Cardiac muscle cell (in vitro differentiated cells and primary cell): ENCODE results near the gene GPR183. TPM values are rescaled to one million over a fixed set of nuclear protein-coding genes. Genes with fewer than 3 reads are reported as not detected.

Source experiments
- DNase-seq, 2 donors: peaks; one replicate each; pipeline versions ENCODE4 v3.0.0 to v3.0.0-alpha.2; 2010 to 2017; ENCODE audit warnings: low read depth in 1 of 2, low spot score in 1 of 2
- H3K27ac ChIP-seq: fragments of 200-600 bp; sonication (generic); 2 replicates; pipeline ENCODE4 v1.5.1; 2016
- H3K27me3 ChIP-seq: fragments of 200-600 bp; sonication (generic); 2 replicates; pipeline ENCODE4 v1.6.0; 2016; ENCODE audit warnings: control low read depth
- H3K36me3 ChIP-seq: fragments of 200-600 bp; sonication (generic); 2 replicates; pipeline ENCODE4 v1.5.1; 2016; ENCODE audit warnings: control low read depth
- H3K4me1 ChIP-seq: fragments of 200-600 bp; sonication (generic); 2 replicates; pipeline ENCODE4 v1.8.1; 2017; ENCODE audit warnings: low read depth, mild to moderate bottlenecking, mixed run types
- H3K4me3 ChIP-seq: fragments of 200-600 bp; sonication (generic); 2 replicates; pipeline ENCODE4 v1.5.1; 2016; ENCODE audit warnings: mild to moderate bottlenecking
- H3K9me3 ChIP-seq: fragments of 200-600 bp; sonication (generic); 2 replicates; pipeline ENCODE4 v1.5.1; 2017; ENCODE audit warnings: low read depth, mild to moderate bottlenecking, control low read depth
- polyA plus RNA-seq: library from polyadenylated mRNA; unstranded; fragments of >200 nt; fragmentation: Nextera tagmentation; extraction: Ambion mirVana; gene quantifications from 2 replicates; pipeline ENCODE4 v1.2.1, GENCODE V29; 2016
- total RNA-seq: library from RNA; depleted of rRNA; stranded (reverse); fragments of >200 nt; gene quantifications from 2 replicates; pipeline ENCODE4 v1.2.3, GENCODE V29; 2016
- TF ChIP-seq, protein P1 (sequence below): IDR thresholded peaks from 2 replicates; pipeline ENCODE4 v1.5.1; 2012; ENCODE audit warnings: low read depth, mild to moderate bottlenecking, low read length

GPR183 gene
- 11.5 and 11.6 TPM in 2 replicates for total RNA-seq
- polyA plus RNA-seq, result 17.1 and 21.1 TPM in 2 replicates

GRCh38 chr13:99307247-99307646 is at the start of gene GPR183:
Gene GPR183 (minus strand): TSS chr13:99307399. CDS start chr13:99296145, 11,254 bp downstream.
- Histone ChIP-seq H3K4me3 (peak within 1 kb of the TSS; percentile 46), H3K27me3 (no peaks in the 10 kb centered on the region), H3K4me1 (peaks cover 33% of the 10 kb centered on the region), H3K9me3 (no peaks in the 10 kb centered on the region), H3K36me3 (no peaks in the 10 kb centered on the region), H3K27ac (peak within 1 kb of the TSS; percentile 98)
- TF ChIP-seq, protein P1, sequence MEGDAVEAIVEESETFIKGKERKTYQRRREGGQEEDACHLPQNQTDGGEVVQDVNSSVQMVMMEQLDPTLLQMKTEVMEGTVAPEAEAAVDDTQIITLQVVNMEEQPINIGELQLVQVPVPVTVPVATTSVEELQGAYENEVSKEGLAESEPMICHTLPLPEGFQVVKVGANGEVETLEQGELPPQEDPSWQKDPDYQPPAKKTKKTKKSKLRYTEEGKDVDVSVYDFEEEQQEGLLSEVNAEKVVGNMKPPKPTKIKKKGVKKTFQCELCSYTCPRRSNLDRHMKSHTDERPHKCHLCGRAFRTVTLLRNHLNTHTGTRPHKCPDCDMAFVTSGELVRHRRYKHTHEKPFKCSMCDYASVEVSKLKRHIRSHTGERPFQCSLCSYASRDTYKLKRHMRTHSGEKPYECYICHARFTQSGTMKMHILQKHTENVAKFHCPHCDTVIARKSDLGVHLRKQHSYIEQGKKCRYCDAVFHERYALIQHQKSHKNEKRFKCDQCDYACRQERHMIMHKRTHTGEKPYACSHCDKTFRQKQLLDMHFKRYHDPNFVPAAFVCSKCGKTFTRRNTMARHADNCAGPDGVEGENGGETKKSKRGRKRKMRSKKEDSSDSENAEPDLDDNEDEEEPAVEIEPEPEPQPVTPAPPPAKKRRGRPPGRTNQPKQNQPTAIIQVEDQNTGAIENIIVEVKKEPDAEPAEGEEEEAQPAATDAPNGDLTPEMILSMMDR, result no peak
- peak in 1 of 2 donors; percentile 82 for DNase-seq

DNA sequence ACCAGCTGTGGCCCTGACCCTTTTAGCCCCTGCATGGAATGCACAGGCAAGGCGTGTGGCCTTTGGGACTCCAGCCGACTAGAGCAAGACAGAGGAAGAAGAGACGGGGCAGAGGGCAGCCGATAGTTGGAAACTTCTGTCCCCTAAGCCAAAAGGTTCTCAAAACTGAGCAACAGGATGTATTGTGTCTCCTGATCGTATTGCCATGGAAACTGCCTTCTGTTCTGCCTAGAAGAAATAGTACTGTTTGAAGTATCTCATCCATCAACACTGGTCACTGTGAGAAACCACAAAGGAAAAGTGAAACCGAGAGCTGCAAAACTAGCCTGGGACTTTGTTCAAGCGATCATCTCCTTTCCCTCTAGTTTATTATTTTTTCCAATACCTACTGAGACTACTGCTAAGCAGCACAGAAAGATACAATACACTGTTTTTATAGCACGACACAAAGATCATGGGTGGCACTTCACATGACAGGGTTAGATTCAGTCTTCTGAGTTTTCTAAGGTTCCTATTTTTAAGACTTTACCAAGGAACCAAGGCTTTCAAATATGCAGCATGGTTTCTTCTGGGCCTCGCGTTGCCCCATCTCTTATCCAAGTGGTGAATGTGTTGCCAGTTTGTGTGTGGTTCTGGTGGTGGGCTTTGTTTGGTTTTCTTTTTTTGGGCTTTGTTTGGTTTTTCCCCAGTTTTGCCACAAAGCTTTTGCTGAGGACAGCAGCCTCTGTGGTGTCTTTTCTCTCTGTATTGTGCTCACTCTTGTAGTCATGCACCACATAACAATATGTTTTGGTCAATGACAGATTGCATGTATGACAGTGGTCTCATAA is 49.3 kb upstream of the GPR183 start:
- H3K27me3 ChIP-seq, result no peaks in the 10 kb centered on the region
- no peak overlapping the region for H3K4me3 ChIP-seq
- TF ChIP-seq, protein P1, result no peak
- H3K9me3 ChIP-seq, result no peaks in the 10 kb centered on the region
- H3K36me3 ChIP-seq, result peaks cover 3% of the 10 kb centered on the region
- peak in 1 of 2 donors; percentile 87 for DNase-seq
- H3K27ac ChIP-seq, result no peak overlapping the region
- H3K4me1 ChIP-seq, result no peaks in the 10 kb centered on the region

GRCh38 chr13:99356012-99356261 is 48.7 kb upstream of the GPR183 start:
- Histone ChIP-seq H3K27ac (no peak overlapping the region), H3K4me3 (no peak overlapping the region), H3K27me3 (no peaks in the 10 kb centered on the region), H3K4me1 (no peaks in the 10 kb centered on the region), H3K9me3 (no peaks in the 10 kb centered on the region), H3K36me3 (peaks cover 3% of the 10 kb centered on the region)
- TF ChIP-seq, protein P1, result no peak
- no peak for DNase-seq

DNA sequence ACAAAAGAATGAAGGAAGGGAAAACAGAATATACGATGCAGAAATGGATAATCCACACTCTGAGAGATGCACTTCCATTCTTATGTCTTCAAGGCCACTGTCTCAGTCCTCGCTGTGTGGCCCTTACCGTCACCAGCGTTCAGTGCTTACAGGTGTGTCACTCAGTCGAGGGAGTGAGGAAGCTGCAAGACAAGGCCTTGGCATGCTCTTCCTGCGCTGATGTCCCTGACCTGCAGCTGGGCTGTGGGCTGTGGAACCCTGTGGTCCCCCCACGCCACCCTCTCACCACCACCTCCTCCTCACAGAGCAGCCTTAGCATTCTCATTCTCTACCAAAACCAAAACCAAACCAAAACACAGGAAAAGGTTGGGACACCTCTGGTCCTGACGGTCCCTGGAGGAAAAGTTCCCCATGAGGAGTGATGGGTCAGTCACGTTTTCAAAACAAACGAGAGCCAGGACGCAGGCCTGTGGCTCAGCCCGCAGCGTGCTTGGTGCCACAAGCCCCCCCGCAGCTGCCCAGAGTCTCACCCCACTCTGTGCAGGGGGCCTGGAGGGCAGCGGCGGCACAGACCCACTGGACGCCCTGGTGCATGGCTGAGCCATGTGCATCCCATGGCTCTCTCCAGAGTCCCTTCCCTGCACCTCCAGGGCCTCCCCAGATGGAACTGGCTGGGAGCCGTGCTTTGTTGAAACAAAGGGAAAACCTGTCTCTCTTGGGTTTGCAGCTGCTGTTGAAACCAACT is 48.2 kb upstream of the GPR183 start:
- no peak for DNase-seq
- Histone ChIP-seq H3K4me1 (no peaks in the 10 kb centered on the region), H3K27ac (no peak overlapping the region), H3K27me3 (no peaks in the 10 kb centered on the region), H3K4me3 (no peak overlapping the region), H3K36me3 (peaks cover 3% of the 10 kb centered on the region), H3K9me3 (no peaks in the 10 kb centered on the region)
- TF ChIP-seq, protein P1, result no peak

DNA sequence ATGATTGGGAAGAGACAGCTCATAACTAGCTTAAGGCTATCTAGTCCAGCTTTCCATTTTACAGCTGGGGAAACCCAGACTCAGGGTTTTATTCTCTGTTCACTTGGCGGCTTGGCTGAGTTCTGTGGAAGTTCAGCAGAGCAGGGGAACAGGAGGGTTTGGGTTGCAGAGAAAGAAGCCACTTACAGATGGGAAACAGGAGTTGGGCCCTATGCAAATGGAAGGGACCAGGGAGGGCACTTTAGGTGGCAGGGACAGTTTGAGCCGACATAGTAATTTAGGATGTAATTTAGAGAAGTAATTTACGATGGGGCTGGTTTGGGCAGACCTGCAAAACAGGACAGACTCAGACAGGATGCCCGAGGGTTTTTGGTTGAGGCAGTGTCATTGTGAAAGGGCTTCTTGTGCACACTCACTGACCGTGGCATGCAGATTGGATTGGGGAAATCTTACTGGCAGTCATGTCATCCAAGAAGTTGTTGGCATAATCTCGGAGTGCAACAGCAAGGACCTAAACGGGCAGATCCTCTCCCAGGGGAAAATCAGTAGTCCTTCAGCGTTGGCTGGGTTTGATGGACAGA is 47.3 kb upstream of the GPR183 start:
- TF ChIP-seq, protein P1, result no peak
- H3K36me3 ChIP-seq, result peaks cover 3% of the 10 kb centered on the region
- no peak overlapping the region for H3K4me3 ChIP-seq
- no peaks in the 10 kb centered on the region for H3K9me3 ChIP-seq
- no peaks in the 10 kb centered on the region for H3K27me3 ChIP-seq
- H3K4me1 ChIP-seq, result no peaks in the 10 kb centered on the region
- H3K27ac ChIP-seq, result no peak overlapping the region
- DNase-seq, result no peak
